Fibroblast of skin of left quadriceps (primary cell): ENCODE data around the gene CLGN.
A peak's percentile ranks its signal among the peaks of the same experiment; 100 is the strongest.

Experiments used
- DNase-seq, 2 experiments: peaks; one replicate each; pipeline ENCODE4 v3.0.0-alpha.2; 2013; ENCODE audit warnings: low read depth in 2 of 2

The CLGN gene

GRCh38 chr4:140382732-140383131, 44.7 kb downstream of the CLGN start:
- no peak for DNase-seq

GRCh38 chr4:140374130-140374477, 53.3 kb downstream of the CLGN start:
- DNase-seq: no peak

GRCh38 chr4:140373328-140374129, 53.9 kb downstream of the CLGN start, which contains the start of gene SCOC:
Gene SCOC, plus strand, starts transcription at chr4:140373646. Its CDS starts 5,525 bp downstream, at chr4:140379171.
- peak; percentile 99 for DNase-seq

- DNase-seq: no peak
Measured at GRCh38 chr4:140372751-140373327, 54.6 kb downstream of the CLGN start.

- DNase-seq: no peak
Measured at GRCh38 chr4:140368686-140369085, 58.8 kb downstream of the CLGN start.

- no peak for DNase-seq
Measured at GRCh38 chr4:140367738-140368137, 59.7 kb downstream of the CLGN start.

- DNase-seq: no peak
Measured at GRCh38 chr4:140363558-140363957, 63.9 kb downstream of the CLGN start.

- DNase-seq: no peak
Measured at GRCh38 chr4:140363051-140363450, 64.4 kb downstream of the CLGN start.

- DNase-seq: no peak
Measured at GRCh38 chr4:140361099-140361498, 66.3 kb downstream of the CLGN start.

GRCh38 chr4:140359562-140360427, 67.7 kb downstream of the CLGN start:
- DNase-seq: peak; percentile 53 to 55

GRCh38 chr4:140358281-140358680, 69.2 kb downstream of the CLGN start:
- DNase-seq: no peak

GRCh38 chr4:140357868-140358267, 69.6 kb downstream of the CLGN start:
- DNase-seq: no peak

GRCh38 chr4:140355288-140355687, 72.2 kb downstream of the CLGN start:
- DNase-seq: no peak

GRCh38 chr4:140353786-140354185, 73.7 kb downstream of the CLGN start:
- no peak for DNase-seq

- no peak for DNase-seq
Measured at GRCh38 chr4:140351093-140352075, 76.1 kb downstream of the CLGN start.

GRCh38 chr4:140349816-140350215, 77.6 kb downstream of the CLGN start:
- no peak for DNase-seq

GRCh38 chr4:140346136-140346535, 81.3 kb downstream of the CLGN start:
- no peak for DNase-seq

GRCh38 chr4:140344621-140345020, 82.8 kb downstream of the CLGN start:
- no peak for DNase-seq

GRCh38 chr4:140344101-140344500, 83.3 kb downstream of the CLGN start:
- DNase-seq: no peak

GRCh38 chr4:140343303-140343702, 84.1 kb downstream of the CLGN start:
- DNase-seq: no peak

GRCh38 chr4:140342620-140343019, 84.8 kb downstream of the CLGN start:
- no peak for DNase-seq
